ENCODE measurements around the gene AP2A2.
A peak's percentile ranks its signal among the peaks of the same experiment; 100 is the strongest.

The AP2A2 gene

DNA sequence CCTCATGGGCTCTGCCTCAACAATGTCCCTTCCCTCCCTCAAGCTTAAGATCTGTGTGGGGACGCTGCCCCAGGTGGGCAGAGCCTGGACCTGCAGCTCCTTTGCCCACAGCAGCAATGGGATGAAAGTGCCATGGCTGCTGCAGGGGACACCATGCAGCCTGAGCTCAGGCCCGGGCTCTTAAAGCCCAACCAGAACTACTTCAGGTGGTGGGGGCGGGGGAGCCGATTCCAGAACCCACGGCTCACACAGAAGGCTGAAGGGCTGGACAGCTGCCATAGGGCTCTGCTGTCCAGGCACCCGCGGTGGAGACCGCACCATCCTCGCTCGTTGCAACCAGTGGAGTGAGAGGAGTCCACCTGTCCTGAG lies 27.5 kb upstream of the AP2A2 start:
- DNase-seq (ENCODE audit: low spot score): no peak
- in situ Hi-C loops (cut with MboI; ENCODE audit: low pct_unique_long_range_greater_than_20kb, low sequenced_read_pairs, unreplicated experiment): no loop called here

DNA sequence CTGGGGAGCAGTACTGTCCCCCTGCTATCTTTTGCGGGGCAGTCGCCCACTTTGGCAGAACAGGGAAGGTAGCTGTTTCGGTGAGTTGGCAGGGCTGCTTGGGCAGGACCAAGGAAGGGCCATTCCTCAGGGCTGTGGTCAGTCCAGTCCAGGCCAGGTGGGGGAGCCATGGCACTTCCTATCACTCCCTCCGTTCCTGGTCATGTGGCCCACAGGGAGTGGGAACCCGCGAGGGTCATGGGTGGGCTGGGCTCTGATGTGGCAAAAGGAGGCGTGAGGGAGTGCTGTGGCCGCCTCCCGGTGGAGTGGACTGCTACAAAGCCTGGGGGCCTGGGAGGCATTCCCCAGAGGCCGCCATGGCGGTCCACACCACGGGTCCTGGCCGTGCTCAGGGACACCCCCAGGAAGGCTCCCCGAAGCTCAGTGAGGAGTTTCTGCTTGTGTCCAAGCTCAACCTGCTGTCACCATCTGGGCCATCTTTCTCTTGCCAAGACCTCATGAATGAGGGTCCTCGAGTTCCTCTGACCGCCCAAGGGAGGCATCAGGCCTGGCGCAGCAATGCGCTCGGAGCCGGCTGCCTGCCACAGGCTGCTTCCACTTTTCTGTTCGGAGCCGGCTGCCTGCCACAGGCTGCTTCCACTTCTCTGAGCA lies 27.0 kb upstream of the AP2A2 start:
- TF ChIP-seq, protein P1, sequence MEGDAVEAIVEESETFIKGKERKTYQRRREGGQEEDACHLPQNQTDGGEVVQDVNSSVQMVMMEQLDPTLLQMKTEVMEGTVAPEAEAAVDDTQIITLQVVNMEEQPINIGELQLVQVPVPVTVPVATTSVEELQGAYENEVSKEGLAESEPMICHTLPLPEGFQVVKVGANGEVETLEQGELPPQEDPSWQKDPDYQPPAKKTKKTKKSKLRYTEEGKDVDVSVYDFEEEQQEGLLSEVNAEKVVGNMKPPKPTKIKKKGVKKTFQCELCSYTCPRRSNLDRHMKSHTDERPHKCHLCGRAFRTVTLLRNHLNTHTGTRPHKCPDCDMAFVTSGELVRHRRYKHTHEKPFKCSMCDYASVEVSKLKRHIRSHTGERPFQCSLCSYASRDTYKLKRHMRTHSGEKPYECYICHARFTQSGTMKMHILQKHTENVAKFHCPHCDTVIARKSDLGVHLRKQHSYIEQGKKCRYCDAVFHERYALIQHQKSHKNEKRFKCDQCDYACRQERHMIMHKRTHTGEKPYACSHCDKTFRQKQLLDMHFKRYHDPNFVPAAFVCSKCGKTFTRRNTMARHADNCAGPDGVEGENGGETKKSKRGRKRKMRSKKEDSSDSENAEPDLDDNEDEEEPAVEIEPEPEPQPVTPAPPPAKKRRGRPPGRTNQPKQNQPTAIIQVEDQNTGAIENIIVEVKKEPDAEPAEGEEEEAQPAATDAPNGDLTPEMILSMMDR (IDR thresholded peaks at IDR 0.05; ENCODE audit: extremely low read depth, insufficient read depth, missing control alignments): no peak
- no peak for DNase-seq (ENCODE audit: low spot score)
- in situ Hi-C loops (cut with MboI; ENCODE audit: low pct_unique_long_range_greater_than_20kb, low sequenced_read_pairs, unreplicated experiment): no loop called here

More for the DNA sequence above, 27.5 kb upstream of the AP2A2 start:
- TF ChIP-seq, protein P1 (IDR thresholded peaks at IDR 0.05; ENCODE audit: extremely low read depth, insufficient read depth, missing control alignments): peak; percentile 23

GRCh38 chr11:899724-900123 lies 25.9 kb upstream of the AP2A2 start:
- DNase-seq (ENCODE audit: low spot score): no peak
- in situ Hi-C loops (cut with MboI; ENCODE audit: low pct_unique_long_range_greater_than_20kb, low sequenced_read_pairs, unreplicated experiment): no loop called here
- TF ChIP-seq, protein P1 (IDR thresholded peaks at IDR 0.05; ENCODE audit: extremely low read depth, insufficient read depth, missing control alignments): no peak

DNA sequence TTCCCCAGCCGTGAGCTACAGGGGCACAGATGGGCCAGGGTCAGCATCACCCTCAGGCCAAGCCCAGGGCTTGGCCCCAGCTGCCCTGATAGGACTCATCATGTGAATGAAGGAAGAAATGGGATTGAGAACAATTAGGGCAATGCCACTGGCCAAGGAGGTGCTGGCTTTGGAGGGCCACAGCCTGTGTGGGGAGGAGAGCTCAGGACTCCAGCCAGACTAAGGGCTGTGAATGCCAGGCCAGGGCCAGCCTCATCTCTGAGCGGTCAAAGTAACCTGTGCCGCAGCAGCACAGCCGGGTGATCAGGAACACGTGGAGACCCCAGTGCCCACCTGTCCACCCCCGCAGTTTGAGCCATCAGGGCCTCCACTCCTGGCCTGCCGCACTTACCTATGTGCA lies 25.1 kb upstream of the AP2A2 start:
- TF ChIP-seq, protein P1 (IDR thresholded peaks at IDR 0.05; ENCODE audit: extremely low read depth, insufficient read depth, missing control alignments): no peak
- no peak for DNase-seq (ENCODE audit: low spot score)
- in situ Hi-C loops (cut with MboI; ENCODE audit: low pct_unique_long_range_greater_than_20kb, low sequenced_read_pairs, unreplicated experiment): no loop called here

GRCh38 chr11:901452-902061 lies 24.1 kb upstream of the AP2A2 start:
- DNase-seq (ENCODE audit: low spot score): no peak
- TF ChIP-seq, protein P1 (IDR thresholded peaks at IDR 0.05; ENCODE audit: extremely low read depth, insufficient read depth, missing control alignments): no peak
- in situ Hi-C loops (cut with MboI; ENCODE audit: low pct_unique_long_range_greater_than_20kb, low sequenced_read_pairs, unreplicated experiment): no loop called here

DNA sequence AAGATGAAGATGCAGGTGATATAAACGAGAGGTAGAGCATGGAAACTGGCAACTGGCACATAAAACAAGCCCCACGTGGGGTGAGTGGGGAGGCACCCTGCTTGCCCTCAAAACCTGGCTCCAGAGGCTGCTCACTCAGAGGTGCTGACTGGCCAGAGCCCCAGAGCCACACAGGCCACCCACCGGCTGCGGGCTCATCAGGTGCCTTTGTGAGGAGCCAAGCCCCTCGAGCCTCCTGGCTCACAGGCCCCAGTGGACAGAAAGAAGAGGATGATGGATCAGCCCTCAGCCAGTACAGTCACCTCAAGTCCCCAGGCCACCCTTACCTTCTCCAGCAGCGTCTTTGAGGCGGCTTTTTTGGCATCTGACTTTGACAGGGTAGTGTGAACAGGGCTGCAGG lies 21.3 kb upstream of the AP2A2 start:
- no peak for DNase-seq (ENCODE audit: low spot score)
- TF ChIP-seq, protein P1 (IDR thresholded peaks at IDR 0.05; ENCODE audit: extremely low read depth, insufficient read depth, missing control alignments): no peak
- in situ Hi-C loops (cut with MboI; ENCODE audit: low pct_unique_long_range_greater_than_20kb, low sequenced_read_pairs, unreplicated experiment): no loop called here

Measured in GM13977 (cell line).